ENCODE results near the gene TMEM132C.

The TMEM132C gene

GRCh38 chr12:128312661-128313060 is 45.7 kb downstream of the TMEM132C start:
- no peak for TF ChIP-seq CTCF (IDR thresholded peaks at IDR 0.05; ENCODE audit: low read depth, low read length, missing control alignments)
- H3K4me3 ChIP-seq (ENCODE audit: low read depth, low read length) = no peak overlapping the region
- no peak for DNase-seq (ENCODE audit: low read depth)

GRCh38 chr12:128313931-128314330 is 47.0 kb downstream of the TMEM132C start:
- H3K4me3 ChIP-seq (ENCODE audit: low read depth, low read length) = no peak overlapping the region
- no peak for DNase-seq (ENCODE audit: low read depth)
- no peak for TF ChIP-seq CTCF (IDR thresholded peaks at IDR 0.05; ENCODE audit: low read depth, low read length, missing control alignments)

DNA sequence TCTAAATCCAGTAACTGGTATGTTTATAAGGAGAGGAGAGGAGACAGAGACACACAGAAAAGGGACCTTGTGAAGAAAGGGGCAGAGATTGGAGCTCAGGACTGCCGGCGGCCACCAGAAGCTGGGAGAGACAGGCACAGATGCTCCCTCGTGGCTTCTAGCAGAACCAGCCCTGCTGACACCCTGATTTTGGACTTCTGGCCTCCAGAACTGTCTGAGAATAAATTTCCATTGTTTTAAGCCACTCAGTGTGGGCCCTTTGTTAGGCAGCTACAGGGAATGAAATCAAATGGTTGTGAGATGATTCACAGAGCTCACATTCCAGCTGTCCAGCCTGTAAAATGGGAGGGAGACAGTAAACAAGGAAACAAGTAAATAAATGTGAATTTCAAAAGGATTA is 47.6 kb downstream of the TMEM132C start:
- no peak for DNase-seq (ENCODE audit: low read depth)
- TF ChIP-seq CTCF (IDR thresholded peaks at IDR 0.05; ENCODE audit: low read depth, low read length, missing control alignments) = no peak
- no peak overlapping the region for H3K4me3 ChIP-seq (ENCODE audit: low read depth, low read length)

DNA sequence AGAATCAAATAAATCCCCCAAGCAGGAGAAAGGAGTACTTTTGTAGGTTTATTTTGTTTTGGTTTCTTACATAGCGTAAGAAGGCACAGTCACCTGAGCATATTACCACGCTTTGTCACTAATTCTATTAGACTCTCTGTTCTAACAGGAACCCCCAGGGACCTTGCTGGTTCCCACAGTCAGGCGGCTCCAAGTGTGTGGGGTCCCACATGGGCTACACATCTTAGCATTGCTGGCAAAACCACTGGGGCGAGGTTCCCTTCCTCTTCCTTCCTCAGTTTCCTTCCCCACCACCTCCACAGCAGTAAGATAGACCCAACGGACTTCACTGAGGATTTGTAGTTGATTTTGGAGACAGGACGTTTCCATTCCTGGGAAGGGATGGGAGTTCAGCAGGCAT is 49.1 kb downstream of the TMEM132C start:
- no peak for DNase-seq (ENCODE audit: low read depth)
- no peak overlapping the region for H3K4me3 ChIP-seq (ENCODE audit: low read depth, low read length)
- TF ChIP-seq CTCF (IDR thresholded peaks at IDR 0.05; ENCODE audit: low read depth, low read length, missing control alignments) = no peak

- no peak overlapping the region for H3K4me3 ChIP-seq (ENCODE audit: low read depth, low read length)
- no peak for TF ChIP-seq CTCF (IDR thresholded peaks at IDR 0.05; ENCODE audit: low read depth, low read length, missing control alignments)
- DNase-seq (ENCODE audit: low read depth) = no peak
These were observed 50.1 kb downstream of the TMEM132C start for GRCh38 chr12:128316973-128317526.

DNA sequence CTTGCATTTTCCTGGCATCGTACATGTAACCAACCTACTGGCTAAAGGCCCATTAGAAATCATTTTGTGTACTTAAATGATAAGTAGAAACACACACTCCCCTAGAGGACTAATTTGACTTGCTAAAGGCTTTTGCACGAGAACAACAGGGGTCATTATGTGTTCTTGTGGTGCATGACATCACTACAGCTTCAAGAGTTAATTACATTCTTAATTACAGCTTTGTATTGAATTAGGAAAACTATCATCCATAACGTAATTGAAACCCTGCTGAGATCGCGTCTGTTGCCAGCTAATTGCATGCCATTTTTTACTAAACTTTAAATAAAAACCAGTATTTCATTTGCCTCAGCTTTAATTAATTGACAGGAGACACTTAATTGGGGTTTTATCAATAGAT is 51.4 kb downstream of the TMEM132C start:
- no peak for TF ChIP-seq CTCF (IDR thresholded peaks at IDR 0.05; ENCODE audit: low read depth, low read length, missing control alignments)
- H3K4me3 ChIP-seq (ENCODE audit: low read depth, low read length) = no peak overlapping the region
- no peak for DNase-seq (ENCODE audit: low read depth)

DNA sequence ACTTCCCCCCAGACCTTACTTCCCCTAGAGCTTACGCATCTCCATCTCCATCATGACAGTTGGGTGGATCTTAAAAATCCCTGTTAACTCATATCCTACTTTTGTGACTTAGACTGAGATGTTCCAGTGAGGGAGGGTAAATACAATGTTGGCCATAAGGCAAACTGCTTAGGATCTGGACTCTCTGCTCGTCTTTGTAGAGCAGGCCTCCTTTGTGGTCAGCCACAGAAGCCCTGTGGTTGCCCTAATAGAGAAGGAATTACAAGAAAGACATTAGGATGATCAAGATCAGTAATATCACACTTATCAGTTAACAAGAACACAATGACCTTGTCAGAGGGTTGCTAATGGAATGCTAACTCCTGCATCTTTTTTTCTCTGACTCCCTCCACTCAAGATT is 52.0 kb downstream of the TMEM132C start:
- H3K4me3 ChIP-seq (ENCODE audit: low read depth, low read length) = no peak overlapping the region
- TF ChIP-seq CTCF (IDR thresholded peaks at IDR 0.05; ENCODE audit: low read depth, low read length, missing control alignments) = no peak
- DNase-seq (ENCODE audit: low read depth) = no peak

Measured in GM12864 (cell line).